ENCODE results near the gene MYCBPAP.
A peak's percentile ranks its signal among the peaks of the same experiment; 100 is the strongest.

MYCBPAP gene

GRCh38 chr17:50539762-50540559 lies 31.7 kb downstream of the MYCBPAP start:
- no peak for DNase-seq

- no peak for DNase-seq
Measured at GRCh38 chr17:50540560-50541401, 32.5 kb downstream of the MYCBPAP start.

- no peak for DNase-seq
Measured at GRCh38 chr17:50541402-50541715, 33.1 kb downstream of the MYCBPAP start.

GRCh38 chr17:50541716-50542688 lies 33.8 kb downstream of the MYCBPAP start:
- DNase-seq = peak; percentile 82

GRCh38 chr17:50542795-50543774 lies 34.8 kb downstream of the MYCBPAP start:
- DNase-seq = no peak

- DNase-seq = no peak
Measured at GRCh38 chr17:50544516-50544915, 36.3 kb downstream of the MYCBPAP start.

GRCh38 chr17:50545311-50545710 lies 37.1 kb downstream of the MYCBPAP start:
- DNase-seq = no peak

- DNase-seq = no peak
Measured at GRCh38 chr17:50546701-50547034, 38.4 kb downstream of the MYCBPAP start.

GRCh38 chr17:50547035-50547735 lies 38.9 kb downstream of the MYCBPAP start, which contains the start of gene SPATA20:
SPATA20 (plus strand) TSS chr17:50547174; CDS start chr17:50547209, 35 bp downstream.
- peak; percentile 89 for DNase-seq

GRCh38 chr17:50547736-50548083 lies 39.5 kb downstream of the MYCBPAP start:
- no peak for DNase-seq

- no peak for DNase-seq
Measured at GRCh38 chr17:50548831-50549230, 40.6 kb downstream of the MYCBPAP start.

GRCh38 chr17:50549256-50549941 lies 41.2 kb downstream of the MYCBPAP start:
- DNase-seq = no peak

GRCh38 chr17:50549969-50550368 lies 41.7 kb downstream of the MYCBPAP start:
- no peak for DNase-seq

- DNase-seq = peak; percentile 71
Measured at GRCh38 chr17:50550661-50551432, 42.6 kb downstream of the MYCBPAP start.

- no peak for DNase-seq
Measured at GRCh38 chr17:50551433-50551815, 43.2 kb downstream of the MYCBPAP start.

- no peak for DNase-seq
Measured at GRCh38 chr17:50551884-50552283, 43.6 kb downstream of the MYCBPAP start.

GRCh38 chr17:50554201-50554600 lies 46.0 kb downstream of the MYCBPAP start:
- DNase-seq = no peak

GRCh38 chr17:50556803-50557202 lies 48.6 kb downstream of the MYCBPAP start:
- no peak for DNase-seq

GRCh38 chr17:50557630-50558029 lies 49.4 kb downstream of the MYCBPAP start:
- DNase-seq = no peak

Data from fibroblast of skin of back (primary cell).